GM23338 (cell line): ENCODE results near the gene DMRTB1. TPM values are rescaled to one million over a fixed set of nuclear protein-coding genes. Genes with fewer than 3 reads are reported as not detected.

ENCODE experiments used
- ATAC-seq: fragments of 200-7000 bp; cut with Tn5 transposase; 3 replicates; pipeline ENCODE4 v1.9.1; 2020
- DNase-seq: peaks from one replicate; pipeline ENCODE4 v3.0.0-alpha.2; 2015; ENCODE audit warnings: low spot score
- H2AFZ ChIP-seq: fragments of 200-600 bp; sonication (generic); 2 replicates; pipeline ENCODE4 v1.8.0; 2016; ENCODE audit warnings: antibody characterized with exemption, mild to moderate bottlenecking, moderate library complexity
- H3F3A ChIP-seq: fragments of 200-600 bp; sonication (generic); replicated peaks from 2 replicates; pipeline ENCODE4 v1.8.0; 2017; ENCODE audit warnings: antibody characterized with exemption, mixed run types, low read depth
- H3K27ac ChIP-seq: fragments of 200-600 bp; sonication (generic); 2 replicates; pipeline ENCODE4 v1.6.1; 2016; ENCODE audit warnings: low read depth
- H3K27me3 ChIP-seq: fragments of 200-600 bp; sonication (generic); 2 replicates; pipeline ENCODE4 v1.8.0; 2016; ENCODE audit warnings: mild to moderate bottlenecking, mixed run types, moderate library complexity; ENCODE audit not compliant: insufficient read depth
- H3K36me3 ChIP-seq: fragments of 200-600 bp; sonication (generic); 2 replicates; pipeline ENCODE4 v1.8.0; 2016; ENCODE audit warnings: mild to moderate bottlenecking; ENCODE audit not compliant: insufficient read depth
- H3K4me1 ChIP-seq: fragments of 200-600 bp; sonication (generic); 2 replicates; pipeline ENCODE4 v1.8.0; 2016; ENCODE audit warnings: mild to moderate bottlenecking, moderate library complexity; ENCODE audit not compliant: insufficient read depth
- H3K4me2 ChIP-seq: fragments of 200-600 bp; sonication (generic); 2 replicates; pipeline ENCODE4 v1.7.1; 2017; ENCODE audit warnings: mixed run types
- H3K4me3 ChIP-seq: fragments of 200-600 bp; sonication (generic); 2 replicates; pipeline ENCODE4 v1.6.1; 2016; ENCODE audit warnings: mixed run types
- H3K79me2 ChIP-seq: fragments of 200-600 bp; sonication (generic); replicated peaks from 2 replicates; pipeline ENCODE4 v1.8.0; 2017; ENCODE audit warnings: mild to moderate bottlenecking; ENCODE audit not compliant: insufficient read depth
- H3K9me2 ChIP-seq: fragments of 200-600 bp; sonication (generic); 2 replicates; pipeline ENCODE4 v1.8.0; 2017; ENCODE audit not compliant: insufficient read depth
- H4K20me1 ChIP-seq: fragments of 200-600 bp; sonication (generic); replicated peaks from 2 replicates; pipeline ENCODE4 v1.8.0; 2017; ENCODE audit warnings: mild to moderate bottlenecking; ENCODE audit not compliant: insufficient read depth
- H3K27ac Mint-ChIP-seq: 2 replicates; pipeline ENCODE4 v1.8.0; 2020; ENCODE audit warnings: inconsistent platforms, mild to moderate bottlenecking, moderate library complexity, mixed read lengths
- H3K27me3 Mint-ChIP-seq: 3 replicates; pipeline ENCODE4 v1.8.0; 2022; ENCODE audit warnings: low read depth, mild to moderate bottlenecking, moderate library complexity, mixed read lengths, inconsistent platforms; ENCODE audit not compliant: insufficient read depth, poor library complexity
- H3K36me3 Mint-ChIP-seq: 3 replicates; pipeline ENCODE4 v1.8.0; 2021; ENCODE audit warnings: low read depth, mild to moderate bottlenecking, inconsistent platforms, moderate library complexity, mixed read lengths
- H3K4me1 Mint-ChIP-seq: 3 replicates; pipeline ENCODE4 v1.8.0; 2020; ENCODE audit warnings: mild to moderate bottlenecking, inconsistent platforms, mixed read lengths
- H3K4me3 Mint-ChIP-seq: 3 replicates; pipeline ENCODE4 v1.8.0; 2021; ENCODE audit warnings: moderate library complexity, mild to moderate bottlenecking, inconsistent platforms, mixed read lengths
- H3K9me3 Mint-ChIP-seq: 3 replicates; pipeline ENCODE4 v1.8.0; 2020; ENCODE audit warnings: moderate library complexity, mild to moderate bottlenecking, inconsistent platforms, mixed read lengths
- CREB1 ChIP-seq: fragments of 250-450 bp; sonication (Bioruptor Pico); IDR thresholded peaks from 2 replicates; pipeline ENCODE4 v1.5.0; 2020; ENCODE audit warnings: low read depth, mild to moderate bottlenecking, moderate library complexity
- ETS1 ChIP-seq: IDR thresholded peaks from 2 replicates; pipeline ENCODE4 v1.6.1; 2016; ENCODE audit warnings: antibody characterized with exemption
- EZH2 ChIP-seq: fragments of 200-600 bp; sonication (generic); IDR thresholded peaks from one replicate; pipeline ENCODE4 v1.8.0; 2017; ENCODE audit warnings: antibody characterized with exemption, mild to moderate bottlenecking, low read depth; ENCODE audit not compliant: unreplicated experiment
- EZH2phosphoT487 ChIP-seq: fragments of 200-600 bp; sonication (generic); IDR thresholded peaks from one replicate; pipeline ENCODE4 v1.8.1; 2018; ENCODE audit warnings: antibody characterized with exemption; ENCODE audit not compliant: unreplicated experiment
- JUNB ChIP-seq: IDR thresholded peaks from one replicate; pipeline ENCODE4 v1.6.1; 2016; ENCODE audit warnings: antibody characterized with exemption; ENCODE audit not compliant: unreplicated experiment
- POLR2AphosphoS5 ChIP-seq: IDR thresholded peaks from 2 replicates; pipeline ENCODE4 v1.6.1; 2016; ENCODE audit warnings: antibody characterized with exemption, low read depth
- REST ChIP-seq: IDR thresholded peaks from one replicate; pipeline ENCODE4 v1.6.1; 2018; ENCODE audit warnings: antibody characterized with exemption; ENCODE audit not compliant: unreplicated experiment
- STAT1 ChIP-seq: IDR thresholded peaks from one replicate; pipeline ENCODE4 v1.6.1; 2016; ENCODE audit warnings: antibody characterized with exemption; ENCODE audit not compliant: unreplicated experiment
- ZNF114 ChIP-seq: fragments of 250-450 bp; sonication (Bioruptor Pico); IDR thresholded peaks from 2 replicates; pipeline ENCODE4 v1.5.0; 2020; ENCODE audit warnings: mild to moderate bottlenecking, moderate library complexity
- ZNF331 ChIP-seq: fragments of 250-450 bp; sonication (Bioruptor Pico); IDR thresholded peaks from 2 replicates; pipeline ENCODE4 v1.5.0; 2020; ENCODE audit warnings: low read depth, mild to moderate bottlenecking, moderate library complexity
- polyA plus RNA-seq: library from polyadenylated mRNA; unstranded; fragments of >200 nt; fragmentation: Nextera tagmentation; extraction: Ambion mirVana; gene quantifications from 2 replicates; pipeline ENCODE4 v1.2.1, GENCODE V29; 2016
- total RNA-seq: library from RNA; depleted of rRNA; stranded (reverse); fragments of >200 nt; shearing (Covaris generic); gene quantifications from 2 replicates; pipeline ENCODE4 v1.2.3, GENCODE V29; 2014

Gene DMRTB1
- total and polyA plus RNA-seq, 2 experiments from 2014 or later, result 0.27 to 1.2 TPM

DNA sequence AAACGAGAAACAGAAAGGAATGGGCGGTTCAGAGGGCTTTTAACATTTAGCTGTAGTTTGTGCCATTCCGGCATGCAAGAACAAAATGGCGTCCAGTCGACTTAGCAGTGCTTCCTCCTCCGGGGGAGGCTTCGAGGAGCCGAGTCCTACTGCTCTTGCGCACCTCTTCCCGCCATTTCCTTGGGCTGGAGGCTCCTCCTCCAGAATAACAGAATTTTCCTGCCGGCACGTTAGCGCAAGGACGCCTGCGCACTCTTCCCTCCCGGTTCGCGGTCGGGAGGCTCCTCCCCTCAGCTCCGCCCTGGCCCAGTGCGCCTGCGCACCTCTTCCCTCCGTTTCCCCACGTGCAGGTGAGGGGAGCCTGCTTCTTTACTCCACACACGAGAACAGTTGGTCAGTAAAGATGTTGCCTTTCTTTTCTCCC is 1.0 kb downstream of the DMRTB1 start (continued):
- no peak for TF ChIP-seq ZNF331
- TF ChIP-seq EZH2, result no peak
- no peak for TF ChIP-seq CREB1 (CRISPR knock-in tag)
- no peak for TF ChIP-seq STAT1
- no peak for TF ChIP-seq ETS1
- no peak for TF ChIP-seq REST
- TF ChIP-seq JUNB, result no peak
- no peak for TF ChIP-seq EZH2phosphoT487
- no peak for TF ChIP-seq POLR2AphosphoS5
- no peak for TF ChIP-seq ZNF114

DNA sequence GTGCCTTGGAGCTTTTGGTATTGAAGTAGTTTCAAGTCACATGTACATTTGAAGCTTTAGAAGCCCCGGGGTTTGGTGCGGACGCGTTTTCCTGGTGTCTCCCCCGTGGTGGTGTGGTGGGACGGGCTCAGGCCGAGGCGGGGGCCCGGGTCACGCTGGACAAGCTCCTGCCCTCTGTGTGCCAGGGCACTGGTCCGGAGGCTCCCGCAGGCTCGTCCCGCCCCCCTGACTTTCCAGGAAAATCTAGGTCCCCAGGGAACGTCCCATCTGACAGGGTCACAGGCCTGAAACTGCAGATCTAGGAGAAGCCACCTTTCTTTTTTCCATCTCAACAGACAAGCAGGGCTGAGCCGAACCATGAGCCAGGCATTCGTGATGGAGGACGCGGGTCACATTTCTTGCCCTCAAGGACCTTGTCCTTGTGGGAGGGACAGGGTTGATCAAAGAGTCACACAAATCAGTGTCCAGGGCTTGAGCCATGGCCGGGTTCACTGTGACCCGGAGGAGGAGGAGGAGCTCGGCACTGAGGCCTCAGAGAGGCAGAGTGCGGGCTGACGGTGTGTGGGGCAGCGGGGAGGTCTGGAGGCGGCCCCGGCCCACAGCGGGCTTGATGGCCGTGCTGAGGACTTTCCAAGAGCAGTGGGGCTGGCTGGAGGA is 1.6 kb downstream of the DMRTB1 start:
- H3K36me3 ChIP-seq, result no peaks in the 10 kb centered on the region; the same call in 1 of the 2 replicates
- DNase-seq (no peak), ATAC-seq (peak; percentile 52)
- H3K4me2 ChIP-seq, result no peak overlapping the region
- no peak overlapping the region for H3K4me3 ChIP-seq
- no peak overlapping the region for H3K27ac ChIP-seq
- peak overlapping the region; percentile 77; the same call in 1 of the 2 replicates for H3K27ac Mint-ChIP-seq
- H3K9me2 ChIP-seq, result no peaks in the 10 kb centered on the region
- H3K27me3 ChIP-seq, result no peaks in the 10 kb centered on the region
- peaks cover 8% of the 10 kb centered on the region for H3F3A ChIP-seq
- H3K4me1 ChIP-seq, result peaks cover 3% of the 10 kb centered on the region; the same call in 1 of the 2 replicates
- peaks cover 6% of the 10 kb centered on the region for H3K4me1 Mint-ChIP-seq
- H3K4me3 Mint-ChIP-seq, result no peak overlapping the region
- no peaks in the 10 kb centered on the region for H3K79me2 ChIP-seq
- peaks cover 9% of the 10 kb centered on the region for H3K27me3 Mint-ChIP-seq
- no peaks in the 10 kb centered on the region for H4K20me1 ChIP-seq
- H3K36me3 Mint-ChIP-seq, result no peaks in the 10 kb centered on the region
- H2AFZ ChIP-seq, result peak overlapping the region; percentile 86; the same call in 1 of the 2 replicates
- no peaks in the 10 kb centered on the region for H3K9me3 Mint-ChIP-seq
- no peak for TF ChIP-seq JUNB
- no peak for TF ChIP-seq REST
- TF ChIP-seq ZNF114, result no peak
- no peak for TF ChIP-seq CREB1 (CRISPR knock-in tag)
- TF ChIP-seq STAT1, result no peak
